GM21737 (cell line): ENCODE results near the gene DGKK.
"Not testable (repeated sequence)": the region's sequence is repeated elsewhere in the genome, so short reads cannot be mapped to it uniquely, and the experiment has no call there.

Source experiments
- ATAC-seq: cut with Tn5 transposase; IDR thresholded peaks from one replicate; pipeline ENCODE4 v1.9.1; 2021; ENCODE audit warnings: mild to moderate bottlenecking, moderate library complexity; ENCODE audit not compliant: unreplicated experiment

The DGKK gene

GRCh38 chrX:50430917-50431575 lies 39.6 kb downstream of the DGKK start:
- no peak for ATAC-seq

DNA sequence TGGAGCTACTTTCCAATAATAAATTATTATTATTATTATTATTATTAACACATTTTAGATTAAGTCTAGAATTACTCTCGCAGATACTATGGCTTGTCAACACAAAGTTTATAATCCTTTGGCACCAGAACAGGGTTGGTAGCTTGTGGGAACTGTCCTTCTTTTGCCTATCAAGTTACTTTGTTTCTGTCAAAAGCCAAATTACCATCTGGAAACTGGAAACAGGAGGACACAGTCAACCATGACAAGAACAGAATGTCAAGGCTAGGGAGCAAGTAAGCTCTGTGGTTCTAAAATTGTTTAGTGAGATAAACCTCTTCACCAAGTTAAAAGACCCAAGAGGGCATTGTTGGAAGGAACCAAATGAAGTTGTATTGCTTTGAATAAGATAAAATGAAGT lies 42.5 kb downstream of the DGKK start:
- ATAC-seq: no peak

DNA sequence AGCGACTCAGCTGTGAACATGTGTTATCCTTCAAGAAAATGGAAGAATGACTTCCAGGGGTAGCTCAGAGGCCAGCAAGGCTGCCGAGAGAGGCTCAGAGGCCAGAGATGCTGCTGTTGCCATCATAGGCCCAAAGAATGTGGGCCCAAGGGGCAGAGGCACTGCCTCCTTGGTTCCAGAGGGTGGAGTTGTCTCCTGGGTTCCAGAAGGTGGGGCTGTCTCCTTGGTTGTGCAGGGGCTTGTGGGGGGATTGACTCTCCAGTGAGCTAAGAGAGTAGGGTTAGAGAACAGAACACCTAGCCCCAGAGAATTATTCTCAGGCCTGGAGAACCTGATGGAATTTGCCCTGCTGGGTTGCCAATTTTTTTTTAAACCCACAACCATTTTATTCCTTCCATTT lies 62.6 kb downstream of the DGKK start:
- ATAC-seq: no peak

GRCh38 chrX:50403903-50404302 lies 66.7 kb downstream of the DGKK start:
- no peak for ATAC-seq

DNA sequence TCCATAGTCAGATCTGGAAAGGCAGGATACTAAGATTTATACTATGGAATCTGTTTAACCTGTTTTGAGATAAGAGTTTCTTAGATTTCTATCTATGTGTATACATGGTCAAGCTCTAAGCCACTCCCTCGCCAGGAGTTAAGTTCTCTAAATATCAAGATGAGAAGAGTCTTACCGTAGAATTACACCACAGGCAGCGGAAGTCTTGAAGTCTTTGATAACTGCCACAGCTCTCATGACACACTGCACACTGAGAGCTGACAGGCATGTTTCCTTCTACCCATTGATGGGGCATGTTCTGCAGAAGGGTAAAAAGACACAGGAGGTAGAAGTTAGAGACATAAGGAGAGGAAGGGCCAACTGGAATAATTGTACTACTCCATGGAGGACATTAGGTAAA lies 67.7 kb downstream of the DGKK start:
- no peak for ATAC-seq

GRCh38 chrX:50393902-50394301 lies 76.7 kb downstream of the DGKK start:
- ATAC-seq: no peak

DNA sequence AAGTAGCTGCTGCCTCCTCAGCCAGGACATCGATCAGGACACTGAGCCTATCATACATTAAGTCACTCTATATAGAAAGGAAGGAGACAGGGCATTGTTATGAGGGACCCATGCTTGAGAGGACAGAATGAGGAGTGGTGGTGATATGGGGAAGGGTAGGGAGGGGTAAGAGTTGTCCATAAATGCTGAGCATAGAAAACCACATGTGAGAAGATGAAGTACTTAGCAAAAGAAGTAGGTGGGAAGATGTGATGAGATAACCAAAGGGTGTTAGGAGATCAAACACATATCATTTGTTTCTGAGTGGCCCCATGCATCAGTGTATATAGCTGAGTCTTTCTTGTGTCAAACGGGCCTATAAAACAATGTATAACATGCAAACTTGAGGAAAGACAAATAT lies 84.1 kb downstream of the DGKK start:
- no peak for ATAC-seq

DNA sequence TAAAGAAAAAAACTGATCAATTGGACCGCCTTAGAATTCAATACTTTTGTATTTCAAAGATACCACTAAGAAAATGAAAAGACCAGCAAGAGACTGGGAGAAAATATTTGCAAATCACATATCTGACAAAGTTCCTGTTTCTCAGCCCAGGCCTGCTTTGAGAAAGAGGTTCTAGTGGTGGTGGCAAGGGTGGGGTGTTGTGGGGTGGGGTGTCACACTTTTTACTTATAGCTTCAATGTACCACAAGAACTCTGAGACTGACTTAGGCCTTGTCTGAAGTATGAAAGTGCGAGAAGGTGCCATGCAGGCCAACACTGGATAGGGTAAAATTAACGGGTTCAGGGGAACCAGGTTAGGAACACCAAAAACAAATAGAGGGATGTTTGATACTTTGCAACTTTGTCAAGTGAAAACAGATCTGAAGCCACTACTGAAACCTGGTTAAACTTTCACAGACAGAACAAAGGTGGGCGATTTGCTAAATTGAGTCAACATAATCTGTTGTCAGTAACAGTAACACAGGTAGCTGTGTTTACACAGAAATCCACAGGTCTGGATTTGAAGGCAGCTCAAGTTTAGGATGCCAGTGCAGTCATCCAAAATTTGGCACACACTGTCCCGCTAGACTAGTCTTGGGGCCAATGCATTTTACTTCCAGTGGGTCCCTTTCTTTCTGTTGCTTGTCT lies 88.8 kb downstream of the DGKK start:
- ATAC-seq: no peak

DNA sequence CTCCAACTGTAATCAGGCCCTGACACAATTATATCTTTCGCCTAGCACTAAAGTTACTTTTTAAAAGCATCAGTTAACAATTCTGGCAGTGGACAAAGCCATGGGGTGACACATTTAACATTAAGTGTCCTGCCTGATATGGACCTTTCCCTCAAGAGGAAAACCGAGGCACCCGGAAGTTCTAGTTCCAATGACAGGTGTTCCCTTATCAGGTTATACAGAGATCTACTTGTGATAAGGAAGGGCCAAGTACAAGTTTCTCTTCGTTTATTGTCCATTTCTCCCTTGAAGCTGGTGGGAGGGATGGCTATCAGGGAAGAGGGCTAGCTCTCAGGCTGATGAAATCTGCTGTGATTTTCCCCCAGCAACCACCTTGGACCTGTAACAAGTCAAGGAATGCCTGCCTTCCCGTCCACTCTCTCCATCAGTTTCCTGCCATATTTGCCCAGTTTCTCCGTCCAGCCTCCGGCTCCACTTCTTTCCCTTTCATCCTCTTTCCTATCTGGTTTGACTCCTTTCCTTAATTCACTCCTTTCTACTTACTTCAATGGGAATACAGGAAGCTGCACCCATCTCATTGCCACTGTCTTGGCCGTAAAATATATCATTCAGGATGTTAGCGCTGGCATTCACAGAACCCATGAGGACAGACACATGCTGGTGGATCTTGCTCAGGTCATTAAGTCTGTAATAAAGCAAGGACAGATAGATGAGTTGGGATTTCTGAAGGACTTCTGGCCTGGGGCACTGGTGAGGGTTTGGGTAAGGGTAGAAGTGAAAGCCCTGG lies 95.0 kb downstream of the DGKK start:
- ATAC-seq: no peak

DNA sequence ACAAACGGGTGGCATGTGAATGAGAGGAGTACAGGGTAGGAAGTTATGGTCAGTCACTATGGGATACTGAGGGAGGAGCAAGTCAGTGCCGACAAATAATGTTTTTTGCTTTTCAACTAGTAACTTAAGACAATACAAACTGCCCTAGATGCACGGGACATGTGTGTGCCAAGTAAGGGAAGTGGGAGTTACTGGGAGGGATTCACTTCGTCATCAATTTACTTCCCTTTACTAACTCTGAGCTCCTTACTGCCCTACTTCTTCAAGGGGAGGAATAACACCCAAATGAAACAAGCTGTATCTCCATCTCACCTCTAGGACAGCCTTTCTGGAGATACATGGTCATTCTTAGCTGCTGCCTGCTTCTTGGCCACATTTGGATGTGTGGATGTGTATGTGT lies 97.7 kb downstream of the DGKK start:
- ATAC-seq: no peak

GRCh38 chrX:50343917-50344316 lies 126.7 kb downstream of the DGKK start:
- ATAC-seq: no peak

- no peak for ATAC-seq
Measured at GRCh38 chrX:50333308-50333707, 137.3 kb downstream of the DGKK start.

GRCh38 chrX:50332668-50333067 lies 138.0 kb downstream of the DGKK start:
- not testable (repeated sequence) for ATAC-seq

- ATAC-seq: no peak
Measured at GRCh38 chrX:50327235-50327634, 143.4 kb downstream of the DGKK start.
